ENCODE data around the gene DENND5A.
A peak's percentile ranks its signal among the peaks of the same experiment; 100 is the strongest.

- TF ChIP-seq CTCF (IDR thresholded peaks at IDR 0.05; ENCODE audit: low read depth, low read length) (peak; percentile 6), POLR2A (IDR thresholded peaks at IDR 0.05; ENCODE audit: extremely low read depth, insufficient read length) (no peak), MAX (IDR thresholded peaks at IDR 0.05; ENCODE audit: low read depth, low read length) (no peak)
Observed at GRCh38 chr11:9120664-9121468, 144.3 kb downstream of the DENND5A start.
